GM12878 (cell line): ENCODE measurements around the gene PHLDB3. TPM values are rescaled to one million over a fixed set of nuclear protein-coding genes. Genes with fewer than 3 reads are reported as not detected.

Source experiments
- ATAC-seq: fragments of 200-7000 bp; cut with Tn5 transposase; 3 replicates; pipeline ENCODE4 v1.9.1; 2020; ENCODE audit warnings: mild to moderate bottlenecking, moderate library complexity
- BruUV-seq: library from RNA; stranded (reverse); fragments of 400-500 nt; replicated peaks from 2 replicates; lab custom pipeline; 2021; lab: Mats Ljungman, UMichigan
- CTCF ChIA-PET: fragments of 300-600 bp; sonication (Branson Sonifier 250); formaldehyde crosslinking; extraction: SDS; loops from one replicate; lab custom pipeline; 2021; ENCODE audit warnings: inconsistent platforms; lab: Yijun Ruan, JAX
- POLR2A ChIA-PET: fragments of 350-600 bp; formaldehyde crosslinking; extraction: SDS; loops from one replicate; lab custom pipeline; 2021; ENCODE audit warnings: inconsistent platforms; lab: Charles Lee
- RAD21 ChIA-PET: fragments of 300-600 bp; sonication (Branson Sonifier 250); formaldehyde crosslinking; loops from one replicate; lab custom pipeline; 2023; ENCODE audit warnings: antibody characterized with exemption; ENCODE audit not compliant: unreplicated experiment; lab: Charles Lee
- SMC1A ChIA-PET: fragments of 300-600 bp; sonication (Branson Sonifier 250); formaldehyde crosslinking; loops from one replicate; lab custom pipeline; 2023; ENCODE audit not compliant: unreplicated experiment, uncharacterized antibody; lab: Charles Lee
- DNase-seq: peaks from one replicate; pipeline ENCODE4 v3.0.0-alpha.2; 2011; ENCODE audit warnings: low read depth, low spot score
- FAIRE-seq: peaks from 3 replicates; lab custom pipeline; 2011; peaks lifted over from hg19 to GRCh38; lab: Jason Lieb, UNC
- H2AFZ ChIP-seq: 2 replicates; pipeline ENCODE4 v1.6.0; 2011; ENCODE audit warnings: low read depth, low read length, control low read depth; ENCODE audit not compliant: control insufficient read depth
- H3K27ac ChIP-seq: 2 replicates; pipeline ENCODE4 v1.5.1; 2011; ENCODE audit warnings: control low read depth; ENCODE audit not compliant: control insufficient read depth, insufficient read depth
- H3K27me3 ChIP-seq, 2 experiments: replicated peaks in 1 of 2; 2 replicates each; pipeline versions ENCODE4 v1.6.0 to v1.6.1; 2011; ENCODE audit warnings: low read length in 1 of 2; ENCODE audit not compliant: control insufficient read depth in 2 of 2, insufficient read depth in 2 of 2
- H3K36me3 ChIP-seq, 2 experiments: 2 replicates each; pipeline ENCODE4 v1.5.1; 2011; ENCODE audit warnings: low read length in 1 of 2; ENCODE audit not compliant: control insufficient read depth in 2 of 2, insufficient read depth in 2 of 2
- H3K4me1 ChIP-seq: 2 replicates; pipeline ENCODE4 v1.6.1; 2011; ENCODE audit warnings: mild to moderate bottlenecking, low read length, moderate library complexity, mixed read lengths; ENCODE audit not compliant: control insufficient read depth, insufficient read depth
- H3K4me2 ChIP-seq: 2 replicates; pipeline ENCODE4 v1.6.0; 2011; ENCODE audit warnings: control low read depth; ENCODE audit not compliant: control insufficient read depth, insufficient read depth
- H3K4me3 ChIP-seq: fragments of 200-600 bp; sonication (generic); 2 replicates; pipeline ENCODE4 v1.5.1; 2016
- H3K79me2 ChIP-seq: 2 replicates; pipeline ENCODE4 v1.6.0; 2011; ENCODE audit warnings: low read length; ENCODE audit not compliant: control insufficient read depth, insufficient read depth
- H3K9ac ChIP-seq: 2 replicates; pipeline ENCODE4 v1.8.0; 2011; ENCODE audit warnings: low read length, control low read depth, mixed read lengths; ENCODE audit not compliant: control insufficient read depth, insufficient read depth
- H3K9me3 ChIP-seq: replicated peaks from 3 replicates; pipeline ENCODE4 v1.5.1; 2011; ENCODE audit warnings: mild to moderate bottlenecking, low read length; ENCODE audit not compliant: control insufficient read depth, insufficient read depth
- H4K20me1 ChIP-seq: 2 replicates; pipeline ENCODE4 v1.6.0; 2011; ENCODE audit not compliant: control insufficient read depth, insufficient read depth
- ATF2 ChIP-seq: IDR thresholded peaks from 2 replicates; pipeline ENCODE4 v1.6.1; 2012; ENCODE audit warnings: low read length, inconsistent platforms
- ATF7 ChIP-seq: fragments of 450-650 bp; IDR thresholded peaks from 2 replicates; pipeline ENCODE4 v1.6.1; 2016; ENCODE audit warnings: low read depth, mild to moderate bottlenecking
- CREB1 ChIP-seq: IDR thresholded peaks from 2 replicates; pipeline ENCODE4 v1.6.1; 2012; ENCODE audit warnings: low read depth, mild to moderate bottlenecking, inconsistent platforms
- DPF2 ChIP-seq: fragments of 450-650 bp; IDR thresholded peaks from 2 replicates; pipeline ENCODE4 v1.6.1; 2017; ENCODE audit warnings: mild to moderate bottlenecking
- HCFC1 ChIP-seq: fragments of 150-350 bp; IDR thresholded peaks from 2 replicates; pipeline ENCODE4 v1.6.1; 2014; ENCODE audit warnings: low read length
- HDGF ChIP-seq: fragments of 450-650 bp; IDR thresholded peaks from 2 replicates; pipeline ENCODE4 v1.6.1; 2016; ENCODE audit warnings: antibody characterized with exemption
- IKZF1 ChIP-seq: fragments of 450-650 bp; conservative IDR thresholded peaks from 2 replicates; pipeline ENCODE4 v1.6.1; 2017; ENCODE audit warnings: antibody characterized with exemption, mild to moderate bottlenecking
- IRF4 ChIP-seq: IDR thresholded peaks from 2 replicates; pipeline ENCODE4 v1.6.1; 2011; ENCODE audit warnings: low read depth, low read length
- KLF5 ChIP-seq: fragments of 450-650 bp; IDR thresholded peaks from 2 replicates; pipeline ENCODE4 v1.6.1; 2014; ENCODE audit warnings: mild to moderate bottlenecking; ENCODE audit not compliant: partially characterized antibody
- MLLT1 ChIP-seq: fragments of 450-650 bp; IDR thresholded peaks from 2 replicates; pipeline ENCODE4 v1.6.1; 2016; ENCODE audit warnings: mild to moderate bottlenecking
- NR2C1 ChIP-seq: fragments of 450-650 bp; IDR thresholded peaks from 2 replicates; pipeline ENCODE4 v1.6.1; 2017; ENCODE audit warnings: antibody characterized with exemption, mild to moderate bottlenecking, moderate library complexity
- SRF ChIP-seq, 2 experiments: IDR thresholded peaks; 2 replicates each; pipeline ENCODE4 v1.6.1; 2011; ENCODE audit warnings: low read depth in 2 of 2, low read length in 2 of 2, mild to moderate bottlenecking in 1 of 2, moderate library complexity in 1 of 2
- SUPT20H ChIP-seq: IDR thresholded peaks from 2 replicates; pipeline ENCODE4 v1.6.1; 2011; ENCODE audit warnings: low read depth, mild to moderate bottlenecking, low read length, moderate library complexity, borderline replicate concordance; ENCODE audit not compliant: control insufficient read depth
- TCF12 ChIP-seq: IDR thresholded peaks from 2 replicates; pipeline ENCODE4 v1.6.1; 2011; ENCODE audit warnings: low read depth, mild to moderate bottlenecking, low read length
- USF1 ChIP-seq: IDR thresholded peaks from 2 replicates; pipeline ENCODE4 v1.6.1; 2011; ENCODE audit warnings: borderline replicate concordance, low read depth, mild to moderate bottlenecking, moderate library complexity, mixed read lengths, low read length; ENCODE audit not compliant: insufficient read depth; ENCODE audit errors: extremely low read length
- ZBTB33 ChIP-seq: fragments of 450-650 bp; IDR thresholded peaks from 2 replicates; pipeline ENCODE4 v1.6.1; 2017; ENCODE audit warnings: mild to moderate bottlenecking
- WGBS: methylation state at CpG from one replicate; pipeline ENCODE4 v1.1.6; 2016; ENCODE audit warnings: low lambda C conversion rate; ENCODE audit not compliant: insufficient replicate concordance, insufficient coverage; ENCODE audit errors: missing lambda C conversion rate; 5-methylcytosine and 5-hydroxymethylcytosine counted together
- in situ Hi-C: fragments of 300-500 bp; cut with MboI; formaldehyde crosslinking; loops from 9 replicates; pipeline ENCODE4 v1.14.3; 2018; ENCODE audit warnings: mixed read lengths
- intact Hi-C: fragments of 100-400 bp; cut with micrococcal nuclease; formaldehyde crosslinking; loops from one replicate; pipeline ENCODE4 v1.14.2; 2022; ENCODE audit not compliant: unreplicated experiment
- polyA plus RNA-seq, 11 experiments: library from polyadenylated mRNA; depleted of rRNA in 4 of 11; unstranded in 6 of 11; stranded (reverse) in 5 of 11; fragments of >200 nt; fragmentation: Nextera tagmentation in 4 of 11; fragmentation: Illumina TruSeq in 1 of 11; extraction: Ambion mirVana in 4 of 11; extraction: Trizol in 1 of 11; gene quantifications; 1 replicate in 1 of 11; 2 replicates in 10 of 11; pipeline versions ENCODE4 v1.2.1 to v1.2.3, GENCODE V29; 2011 to 2016; ENCODE audit warnings: inconsistent platforms in 2 of 11, missing spikeins in 2 of 11, low read depth in 1 of 11
- total RNA-seq, 4 experiments: library from RNA; depleted of rRNA in 3 of 4; stranded (reverse); fragments of >200 nt in 3 of 4; fragmentation: Illumina TruSeq in 1 of 4; extraction: Trizol in 1 of 4; gene quantifications; 2 replicates each; pipeline versions ENCODE4 v1.2.1 to v1.2.3, GENCODE V29; 2013 to 2021

PHLDB3 gene
- total and polyA plus RNA-seq, 10 of the 15 experiments (the other 5 are each of a cell fraction or from before 2014, with no cell fraction given): 0.13 to 13.0 (median 5.5) TPM

- peak; percentile 77 for ATAC-seq
- TF ChIP-seq MLLT1 (no peak), HCFC1 (no peak), ATF7 (no peak), USF1 (no peak), KLF5 (no peak), TCF12 (no peak), IKZF1 (0 out of 2 replicates have a peak, but pooled peaks have one; percentile 33), NR2C1 (no peak), ATF2 (no peak), CREB1 (no peak), HDGF (no peak), IRF4 (peak; percentile 44; the same call in 1 of the 2 replicates), ZBTB33 (no peak), SRF (IDR thresholded peaks at IDR 0.05; ENCODE audit: low read depth in 2 of 2, low read length in 2 of 2) (no peak), SUPT20H (no peak), DPF2 (no peak)
These were observed 15.0 kb upstream of the PHLDB3 start for GRCh38 chr19:43519436-43520088.

More at GRCh38 chr19:43519436-43520088, 15.0 kb upstream of the PHLDB3 start:
- DNase-seq (peak; percentile 33), FAIRE-seq (peak; percentile 83)
- Histone ChIP-seq H4K20me1 (no peaks in the 10 kb centered on the region), H3K9me3 (no peaks in the 10 kb centered on the region; the same call in 2 of the 3 replicates), H3K27me3 (no peaks in the 10 kb centered on the region), H2AFZ (no peak overlapping the region), H3K27ac (no peak overlapping the region), H3K9ac (no peak overlapping the region), H3K36me3 (no peaks in the 10 kb centered on the region; a peak in 1 of 4 replicates), H3K4me3 (no peak overlapping the region), H3K4me1 (peaks cover under 1% of the 10 kb centered on the region; the same call in 1 of the 2 replicates), H3K79me2 (peaks cover 1% of the 10 kb centered on the region; the same call in 1 of the 2 replicates), H3K4me2 (no peak overlapping the region)
- WGBS: 20% methylated on average over 10 of the region's 10 CpGs
- intact Hi-C loops: loop anchor here (1.0 kb wide), 1 partner anchor 72 kb away; no protein-coding TSS in a partner anchor
- ChIA-PET CTCF (interaction anchor here (0.6 to 9.3 kb wide), 37 partner anchors 9 to 349 kb away, joined by 3 to 393 read pairs (median 7); partner anchors contain the start of genes IRGQ, LYPD3, PHLDB3 and ZNF575), RAD21 (interaction anchor here (0.7 to 4.8 kb wide), 18 partner anchors 9 to 149 kb away, joined by 3 to 186 read pairs (median 5); partner anchors contain the start of genes IRGQ, PHLDB3, ZNF575 and ZNF576), SMC1A (interaction anchor here (0.5 to 6.9 kb wide), 24 partner anchors 9 to 145 kb away, joined by 3 to 194 read pairs (median 5); partner anchors contain the start of gene PHLDB3), POLR2A (interaction anchor here (0.7 to 1.6 kb wide), 6 partner anchors 14 to 73 kb away, joined by 3 to 11 read pairs (median 4); partner anchors contain the start of genes PHLDB3 and ZNF575)
- TSS peak; percentile 55 for BruUV-seq
- in situ Hi-C loops: loop anchor here (5.0 kb wide), 1 partner anchor 72 kb away; no protein-coding TSS in a partner anchor
